Rectal smooth muscle tissue (tissue), 1 donor: ENCODE data around the gene TMEM163.

Experiments used
- H3K27ac ChIP-seq: one replicate; pipeline ENCODE4 v1.7.0; 2013; ENCODE audit warnings: low read depth, low read length, inconsistent platforms
- H3K27me3 ChIP-seq: one replicate; pipeline ENCODE4 v1.7.0; 2013; ENCODE audit warnings: low read length; ENCODE audit not compliant: control insufficient read depth, insufficient read depth
- H3K36me3 ChIP-seq: one replicate; pipeline ENCODE4 v1.7.0; 2013; ENCODE audit warnings: low read length; ENCODE audit not compliant: control insufficient read depth, insufficient read depth
- H3K4me1 ChIP-seq: one replicate; pipeline ENCODE4 v1.7.0; 2013; ENCODE audit warnings: low read length; ENCODE audit not compliant: control insufficient read depth, insufficient read depth
- H3K4me3 ChIP-seq: one replicate; pipeline ENCODE4 v1.7.0; 2013; ENCODE audit warnings: low read length
- H3K9ac ChIP-seq: one replicate; pipeline ENCODE4 v1.7.0; 2013; ENCODE audit warnings: low read length

Gene TMEM163

DNA sequence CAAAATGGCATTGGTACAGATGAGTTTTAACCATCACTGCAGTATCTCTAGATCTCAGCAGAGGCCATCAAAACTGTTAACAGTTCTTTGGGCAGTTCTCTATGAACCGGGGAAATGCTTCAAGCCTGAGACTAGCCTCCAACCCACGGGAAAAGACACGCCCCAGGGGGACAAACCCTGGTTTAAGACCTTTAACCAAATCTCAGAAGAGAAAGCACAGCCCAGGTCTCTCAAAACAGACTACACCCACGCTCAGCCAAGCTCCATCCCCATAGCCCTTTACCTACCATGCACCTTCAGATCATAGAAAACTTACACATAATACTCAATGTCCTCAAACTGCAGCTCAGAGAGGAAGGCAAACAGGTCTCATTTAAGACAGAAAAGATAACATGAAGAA lies 78.3 kb downstream of the TMEM163 start:
- no peak overlapping the region for H3K4me3 ChIP-seq
- H3K27ac ChIP-seq: no peak overlapping the region
- H3K27me3 ChIP-seq: no peaks in the 10 kb centered on the region
- H3K36me3 ChIP-seq: no peaks in the 10 kb centered on the region
- H3K9ac ChIP-seq: no peak overlapping the region
- no peaks in the 10 kb centered on the region for H3K4me1 ChIP-seq

DNA sequence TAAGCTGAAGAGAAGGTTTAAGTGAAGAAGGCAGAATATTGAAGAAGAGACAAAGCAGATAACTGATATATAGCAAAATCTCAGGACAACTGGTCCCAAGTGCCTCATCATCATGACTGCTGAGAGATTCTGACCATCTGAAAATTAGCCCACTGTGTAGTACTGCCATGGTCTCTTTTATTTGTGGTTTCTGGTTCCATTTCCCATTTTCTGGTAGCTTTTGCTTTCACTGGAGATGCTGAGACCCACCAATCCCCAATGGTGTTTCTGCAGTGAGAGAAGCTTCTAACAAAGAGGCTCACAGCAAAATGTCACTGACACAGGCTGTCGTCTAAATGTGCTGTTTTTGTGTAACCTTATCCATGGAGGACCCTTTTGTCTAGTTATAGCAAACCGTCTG lies 79.5 kb downstream of the TMEM163 start:
- H3K4me1 ChIP-seq: no peaks in the 10 kb centered on the region
- no peak overlapping the region for H3K4me3 ChIP-seq
- H3K27ac ChIP-seq: no peak overlapping the region
- no peak overlapping the region for H3K9ac ChIP-seq
- H3K36me3 ChIP-seq: no peaks in the 10 kb centered on the region
- H3K27me3 ChIP-seq: no peaks in the 10 kb centered on the region

DNA sequence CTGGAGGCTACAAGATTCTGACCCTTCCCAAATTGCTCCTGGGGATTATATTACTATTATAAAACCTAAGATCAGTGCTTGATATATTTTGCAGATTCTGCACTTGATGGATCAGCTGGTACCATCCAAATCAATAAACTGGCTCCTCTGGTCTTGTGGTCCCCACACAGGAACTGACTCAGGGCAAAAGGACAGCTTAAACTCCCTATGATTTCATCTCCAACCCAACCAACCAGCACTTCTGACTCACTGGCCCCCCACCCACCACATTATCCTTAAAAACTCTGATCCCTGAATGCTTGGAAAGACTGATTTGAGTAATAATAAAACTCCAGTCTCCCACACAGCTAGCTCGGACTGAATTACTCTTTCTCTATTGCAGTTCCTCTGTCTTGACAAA lies 82.1 kb downstream of the TMEM163 start:
- Histone ChIP-seq H3K9ac (no peak overlapping the region), H3K27ac (no peak overlapping the region), H3K36me3 (no peaks in the 10 kb centered on the region), H3K4me1 (no peaks in the 10 kb centered on the region), H3K4me3 (no peak overlapping the region), H3K27me3 (no peaks in the 10 kb centered on the region)

DNA sequence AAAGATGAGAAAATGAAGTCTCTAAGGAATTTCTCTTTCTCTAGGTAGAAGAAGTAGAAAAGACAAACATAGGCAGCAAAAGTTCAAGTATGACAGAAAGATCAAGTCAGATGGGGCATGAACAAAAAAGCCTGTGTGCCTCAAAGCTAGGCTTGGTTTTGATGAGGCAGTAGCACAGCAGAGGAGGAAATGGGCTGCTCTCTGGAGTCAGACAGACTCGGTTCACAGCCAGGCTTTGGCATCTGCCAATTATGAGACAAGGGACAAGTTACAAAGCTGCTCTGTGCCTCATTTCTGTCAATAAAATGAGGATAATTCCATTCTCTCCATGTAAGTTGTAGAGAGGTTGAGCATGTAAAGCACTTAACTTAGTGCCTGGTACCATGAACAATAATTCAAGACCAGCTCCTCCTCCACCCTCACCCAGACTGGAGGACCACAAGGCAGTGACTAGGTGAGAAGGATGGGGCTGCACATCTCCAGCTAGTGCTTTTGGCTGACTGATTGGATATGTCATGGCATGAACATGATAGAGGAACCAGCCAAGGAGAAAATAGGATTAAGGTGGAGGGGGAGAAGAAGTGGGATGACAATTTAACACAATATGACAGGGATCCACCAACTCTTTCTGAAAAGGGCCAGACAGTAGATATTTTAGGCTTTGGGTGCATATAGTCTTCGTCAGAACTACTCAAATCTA lies 84.6 kb downstream of the TMEM163 start:
- H3K9ac ChIP-seq: no peak overlapping the region
- H3K4me3 ChIP-seq: no peak overlapping the region
- H3K27ac ChIP-seq: no peak overlapping the region
- H3K4me1 ChIP-seq: no peaks in the 10 kb centered on the region
- no peaks in the 10 kb centered on the region for H3K36me3 ChIP-seq
- H3K27me3 ChIP-seq: no peaks in the 10 kb centered on the region

DNA sequence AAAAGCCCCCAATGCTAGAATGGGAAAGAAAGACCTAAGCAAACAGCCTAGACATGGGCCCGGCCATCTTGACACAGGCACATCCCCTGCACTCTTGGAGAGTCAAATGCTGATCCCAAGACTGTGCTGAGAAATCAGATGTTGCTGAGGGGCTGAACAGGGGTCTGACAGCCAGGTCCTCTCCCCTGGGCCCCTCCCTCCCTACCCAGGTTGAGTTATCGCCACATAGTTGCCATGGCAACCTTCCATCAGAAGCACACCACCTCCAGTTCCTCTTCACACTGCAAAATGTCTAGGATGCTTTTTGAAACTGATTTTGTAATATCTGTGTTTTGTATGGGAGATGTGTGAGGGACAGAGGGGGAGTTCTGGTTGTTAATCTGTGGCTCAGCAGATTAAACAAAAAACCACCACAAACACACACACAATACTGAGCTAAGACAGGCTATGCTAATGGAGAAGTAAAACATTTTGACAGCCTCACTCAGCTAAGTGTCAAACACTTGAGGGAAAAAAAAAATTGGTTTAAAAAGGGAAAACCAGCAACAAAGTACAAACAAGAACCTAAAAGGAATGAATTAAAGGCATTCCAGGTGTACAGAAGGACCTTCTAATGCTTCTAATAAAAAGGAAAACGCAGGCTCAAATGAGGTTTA lies 88.2 kb downstream of the TMEM163 start:
- Histone ChIP-seq H3K4me3 (no peak overlapping the region), H3K27me3 (no peaks in the 10 kb centered on the region), H3K27ac (no peak overlapping the region), H3K9ac (no peak overlapping the region), H3K4me1 (no peaks in the 10 kb centered on the region), H3K36me3 (no peaks in the 10 kb centered on the region)

DNA sequence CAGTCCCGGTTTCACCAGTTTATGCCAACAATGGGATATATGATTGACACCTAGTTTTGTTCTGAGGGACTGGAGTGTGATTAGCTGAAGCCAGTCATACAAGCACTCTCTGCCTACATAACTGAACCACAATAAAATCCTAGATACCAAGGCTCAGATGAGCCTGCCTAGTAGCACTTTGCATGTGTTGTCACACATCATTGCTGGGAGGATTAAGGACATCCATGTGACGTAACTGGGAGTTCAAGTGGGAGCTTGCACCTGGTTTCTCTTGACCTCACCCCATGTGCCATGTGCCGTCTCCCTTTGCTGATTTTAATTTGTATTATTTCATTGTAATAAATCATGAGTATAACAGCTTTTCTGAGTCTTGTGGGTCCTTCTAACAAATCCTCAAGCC lies 90.3 kb downstream of the TMEM163 start:
- Histone ChIP-seq H3K9ac (no peak overlapping the region), H3K27ac (no peak overlapping the region), H3K27me3 (no peaks in the 10 kb centered on the region), H3K4me1 (no peaks in the 10 kb centered on the region), H3K36me3 (no peaks in the 10 kb centered on the region), H3K4me3 (no peak overlapping the region)

DNA sequence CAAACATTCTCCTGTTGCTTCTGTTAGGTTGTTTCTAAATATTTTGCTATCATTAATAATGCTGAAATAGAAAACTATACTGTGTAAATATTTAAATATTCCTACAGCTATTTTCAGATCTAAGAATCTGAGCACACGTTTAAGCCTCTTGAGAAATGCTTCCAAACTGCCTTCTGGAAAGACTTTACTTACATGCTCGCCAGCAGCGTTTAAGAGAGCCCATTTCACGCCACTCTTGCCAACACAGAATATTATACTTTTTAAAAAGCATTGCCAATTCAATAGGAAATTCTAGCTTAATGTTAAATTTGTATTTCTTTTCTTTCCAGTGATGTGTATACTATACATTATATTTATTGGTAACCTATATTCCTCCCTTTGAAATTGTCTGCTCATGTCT lies 92.0 kb downstream of the TMEM163 start:
- no peak overlapping the region for H3K27ac ChIP-seq
- H3K4me3 ChIP-seq: no peak overlapping the region
- no peaks in the 10 kb centered on the region for H3K27me3 ChIP-seq
- no peaks in the 10 kb centered on the region for H3K36me3 ChIP-seq
- H3K4me1 ChIP-seq: no peaks in the 10 kb centered on the region
- H3K9ac ChIP-seq: no peak overlapping the region

DNA sequence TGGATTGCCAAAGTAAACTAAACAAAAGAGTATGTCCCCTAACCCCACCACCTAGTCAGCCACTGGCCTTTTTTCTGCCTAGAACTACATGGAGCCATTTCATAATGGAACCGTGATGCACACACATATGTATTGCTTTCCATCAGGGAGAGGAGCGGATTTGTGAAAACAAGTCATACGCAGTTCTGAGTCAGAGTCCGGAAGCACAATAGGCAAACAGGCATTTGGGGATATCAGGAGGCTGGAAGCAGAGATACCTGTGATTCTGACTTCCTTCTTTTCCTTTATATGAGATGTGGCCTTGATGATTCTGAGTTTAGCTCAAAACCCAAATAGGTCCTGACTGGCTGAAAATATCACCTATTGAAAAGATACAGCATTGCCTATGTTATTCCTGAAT lies 93.5 kb downstream of the TMEM163 start:
- Histone ChIP-seq H3K4me3 (no peak overlapping the region), H3K9ac (no peak overlapping the region), H3K36me3 (no peaks in the 10 kb centered on the region), H3K27ac (no peak overlapping the region), H3K4me1 (no peaks in the 10 kb centered on the region), H3K27me3 (no peaks in the 10 kb centered on the region)

DNA sequence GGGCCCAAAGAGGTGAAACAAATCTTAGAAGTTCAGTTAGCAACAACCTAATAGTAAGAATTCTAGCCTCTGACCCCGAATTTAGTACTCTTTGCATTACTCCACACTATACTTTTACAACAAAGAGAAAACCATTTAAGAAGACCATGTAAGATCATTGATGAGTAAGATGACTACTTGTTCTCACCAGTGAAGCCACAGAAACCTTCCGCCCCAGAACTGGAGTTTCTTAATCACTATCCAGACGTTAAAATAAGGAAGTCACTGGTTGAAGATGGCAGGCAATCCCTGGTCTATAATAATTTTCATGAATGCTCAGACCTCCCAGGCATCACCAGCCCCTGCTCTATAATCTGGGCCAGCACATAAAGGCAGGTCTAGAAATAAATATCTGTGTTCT lies 95.0 kb downstream of the TMEM163 start:
- Histone ChIP-seq H3K4me3 (no peak overlapping the region), H3K9ac (no peak overlapping the region), H3K27me3 (no peaks in the 10 kb centered on the region), H3K27ac (no peak overlapping the region), H3K4me1 (no peaks in the 10 kb centered on the region), H3K36me3 (no peaks in the 10 kb centered on the region)

DNA sequence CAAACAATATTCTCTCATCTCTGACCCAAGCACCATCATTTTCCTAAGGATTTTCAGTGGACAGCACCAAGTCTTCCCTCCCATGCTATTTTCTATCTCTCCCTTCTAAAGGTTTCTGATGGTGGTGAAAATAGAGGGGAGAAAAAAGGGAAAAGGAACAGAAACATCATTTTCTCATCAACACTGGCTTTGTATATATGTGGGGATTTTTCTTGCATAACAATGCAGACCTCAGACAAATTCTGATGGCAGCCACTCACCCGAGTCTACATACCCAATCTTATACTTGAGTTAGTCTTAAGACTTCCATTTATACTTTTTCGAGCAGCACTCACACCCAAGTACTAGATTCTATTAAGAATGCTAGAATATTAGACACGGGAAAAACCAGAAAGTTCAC lies 95.8 kb downstream of the TMEM163 start:
- Histone ChIP-seq H3K4me1 (no peaks in the 10 kb centered on the region), H3K36me3 (no peaks in the 10 kb centered on the region), H3K4me3 (no peak overlapping the region), H3K9ac (no peak overlapping the region), H3K27me3 (no peaks in the 10 kb centered on the region), H3K27ac (no peak overlapping the region)

DNA sequence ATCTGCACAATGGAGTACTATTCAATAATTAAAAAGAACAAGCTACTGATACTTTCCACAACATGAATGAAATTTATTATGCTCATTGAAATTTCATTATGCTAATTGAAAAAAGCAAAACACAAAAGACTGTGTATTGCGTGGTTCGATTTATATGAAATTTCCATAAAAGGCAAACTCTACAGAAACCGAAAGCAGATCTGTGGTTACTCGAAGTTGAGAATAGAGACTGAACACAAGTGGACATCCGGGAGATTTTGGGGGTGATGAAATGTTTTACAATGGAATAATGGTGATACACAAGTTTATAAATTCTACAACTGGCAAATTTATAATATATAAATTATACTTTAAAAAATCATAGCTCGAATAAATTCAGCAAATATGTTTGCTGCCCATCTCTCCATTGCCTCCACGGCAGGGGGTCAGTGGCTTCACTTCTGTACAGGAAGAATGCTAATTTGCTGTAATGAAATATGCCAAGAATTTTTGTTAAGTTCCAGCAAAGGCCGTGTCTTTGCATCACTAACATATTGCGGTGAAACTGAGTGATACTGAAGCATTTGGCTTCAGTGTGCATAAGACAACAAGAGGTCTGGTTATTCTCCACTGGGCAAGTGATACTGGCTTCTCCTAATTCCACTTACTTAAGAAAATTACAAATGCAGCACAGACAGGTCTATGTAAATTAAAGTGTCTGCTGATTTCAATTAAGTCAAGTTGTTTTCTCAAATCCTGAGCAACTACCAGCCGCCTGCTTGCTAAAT lies 96.7 kb downstream of the TMEM163 start:
- no peaks in the 10 kb centered on the region for H3K36me3 ChIP-seq
- no peak overlapping the region for H3K4me3 ChIP-seq
- H3K27me3 ChIP-seq: no peaks in the 10 kb centered on the region
- H3K27ac ChIP-seq: no peak overlapping the region
- no peaks in the 10 kb centered on the region for H3K4me1 ChIP-seq
- H3K9ac ChIP-seq: no peak overlapping the region

DNA sequence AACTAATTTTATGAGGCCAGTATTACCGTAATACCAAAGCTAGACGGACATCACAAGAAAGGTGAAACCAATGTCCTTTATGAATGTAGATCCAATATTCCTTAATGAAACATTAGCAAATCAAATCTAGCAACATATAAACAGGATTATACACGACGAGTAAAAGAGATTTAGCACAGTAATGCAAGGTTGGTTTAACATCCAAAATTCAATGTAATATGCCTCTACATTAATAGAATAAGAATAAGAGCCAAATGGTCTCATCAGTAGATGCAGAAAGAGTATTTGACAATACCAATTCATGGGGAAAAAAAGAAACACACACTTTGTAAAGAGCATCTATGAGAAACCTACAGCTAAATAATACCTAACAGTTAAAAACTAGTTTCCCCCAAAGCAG lies 99.5 kb downstream of the TMEM163 start:
- H3K9ac ChIP-seq: no peak overlapping the region
- H3K27ac ChIP-seq: no peak overlapping the region
- H3K27me3 ChIP-seq: no peaks in the 10 kb centered on the region
- H3K4me1 ChIP-seq: no peaks in the 10 kb centered on the region
- H3K36me3 ChIP-seq: no peaks in the 10 kb centered on the region
- no peak overlapping the region for H3K4me3 ChIP-seq
